GM18861 (cell line): ENCODE data around the gene TIMP4.

Experiments used
- ATAC-seq: cut with Tn5 transposase; IDR thresholded peaks from one replicate; pipeline ENCODE4 v1.9.1; 2021; ENCODE audit not compliant: unreplicated experiment

The TIMP4 gene

DNA sequence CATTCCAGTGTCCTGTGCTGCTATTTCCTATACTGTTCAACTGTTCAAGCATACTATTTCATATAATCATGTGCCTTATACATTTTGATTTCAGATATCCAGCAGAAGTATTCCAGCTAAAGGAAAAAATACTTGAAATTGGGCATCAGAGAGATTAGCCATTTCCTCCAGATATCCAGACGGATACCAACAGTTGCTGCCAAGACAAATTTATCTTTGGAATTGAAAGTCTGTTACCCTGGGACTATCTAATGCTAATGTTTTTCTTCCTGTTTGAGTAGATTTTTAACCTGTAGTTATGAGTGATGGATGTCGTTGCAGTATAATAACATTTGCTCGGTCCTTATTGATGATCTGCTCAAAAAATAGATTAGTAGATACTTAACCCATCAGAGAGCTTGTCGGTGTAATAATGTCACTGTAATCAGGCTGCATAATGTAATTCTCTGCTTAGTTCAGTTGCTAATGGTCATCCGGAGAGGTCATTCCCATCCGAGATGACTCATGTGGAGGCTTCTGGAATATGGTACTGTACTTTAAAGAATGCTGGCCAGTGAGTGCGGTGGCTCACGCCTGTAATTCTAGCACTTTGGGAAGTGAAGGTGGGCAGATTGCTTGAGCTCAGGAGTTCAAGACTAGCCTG is 51.5 kb downstream of the TIMP4 start:
- no peak for ATAC-seq
